Peyer's patch (tissue), 4 donors: Measurements from ENCODE around the gene MET.

Source experiments
- CTCF ChIP-seq, 6 experiments: fragments of 450-650 bp in 4 of 6; fragments of 200-600 bp in 2 of 6; sonication (generic) in 1 of 6; IDR thresholded peaks; one replicate each; pipeline ENCODE4 v1.5.1; 2017 to 2019; ENCODE audit warnings: antibody characterized with exemption in 6 of 6, mild to moderate bottlenecking in 3 of 6, moderate library complexity in 1 of 6
- POLR2A ChIP-seq, 2 donors: fragments of 450-650 bp; IDR thresholded peaks; one replicate each; pipeline ENCODE4 v1.5.1; 2017; ENCODE audit warnings: antibody characterized with exemption in 2 of 2, mild to moderate bottlenecking in 2 of 2, moderate library complexity in 2 of 2

- TF ChIP-seq CTCF (IDR thresholded peaks at IDR 0.05) (no peak), POLR2A (IDR thresholded peaks at IDR 0.05) (no peak)
Measured at GRCh38 chr7:116805100-116805544, 133.1 kb downstream of the MET start.
